ENCODE data around the gene PLIN3.
A peak's percentile ranks its signal among the peaks of the same experiment; 100 is the strongest.
"Not testable (repeated sequence)": the region's sequence is repeated elsewhere in the genome, so short reads cannot be mapped to it uniquely, and the experiment has no call there.

PLIN3 gene, protein sequence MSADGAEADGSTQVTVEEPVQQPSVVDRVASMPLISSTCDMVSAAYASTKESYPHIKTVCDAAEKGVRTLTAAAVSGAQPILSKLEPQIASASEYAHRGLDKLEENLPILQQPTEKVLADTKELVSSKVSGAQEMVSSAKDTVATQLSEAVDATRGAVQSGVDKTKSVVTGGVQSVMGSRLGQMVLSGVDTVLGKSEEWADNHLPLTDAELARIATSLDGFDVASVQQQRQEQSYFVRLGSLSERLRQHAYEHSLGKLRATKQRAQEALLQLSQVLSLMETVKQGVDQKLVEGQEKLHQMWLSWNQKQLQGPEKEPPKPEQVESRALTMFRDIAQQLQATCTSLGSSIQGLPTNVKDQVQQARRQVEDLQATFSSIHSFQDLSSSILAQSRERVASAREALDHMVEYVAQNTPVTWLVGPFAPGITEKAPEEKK
- total RNA-seq, result 17.6 to 23.4 (median 22.4) reads per million in 3 experiments

DNA sequence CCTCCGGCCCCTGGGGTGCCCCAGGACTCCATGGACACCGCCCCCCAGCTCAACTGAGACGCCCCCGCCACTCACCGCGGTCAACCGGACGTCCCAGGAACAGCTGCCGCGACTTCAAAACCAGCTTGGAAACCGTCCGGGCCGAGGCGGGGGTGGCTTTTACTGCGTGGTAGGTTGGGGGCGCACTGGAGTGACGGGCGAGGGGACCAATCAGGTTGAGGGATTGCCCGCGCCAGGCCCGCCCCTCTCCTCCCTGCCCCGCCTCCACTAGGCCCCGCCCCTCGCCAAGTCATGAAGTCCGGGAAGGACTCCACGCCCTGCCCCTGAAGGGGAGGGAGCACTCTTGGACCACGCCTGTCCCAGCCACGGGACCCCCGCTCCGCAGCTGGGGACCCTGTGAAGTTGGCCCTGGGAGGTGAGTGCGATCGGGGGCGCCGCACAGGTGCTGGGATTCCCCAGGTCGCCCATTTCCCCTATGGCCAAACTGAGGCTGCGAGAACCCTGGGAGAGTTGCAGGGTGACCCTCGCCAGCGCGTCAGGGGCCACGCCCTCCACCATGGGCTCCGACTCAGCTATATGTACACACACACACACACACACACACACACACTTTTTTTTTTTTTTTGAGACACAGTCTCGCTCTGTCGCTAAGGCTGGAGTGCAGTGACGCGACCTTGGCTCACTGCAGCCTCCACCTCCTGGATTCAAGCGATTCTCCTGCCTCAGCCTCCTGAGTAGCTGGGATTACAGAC lies at the start of gene PLIN3:
TSS of gene PLIN3 (minus strand) at position 134 of the 752 bp plus-strand sequence. CDS start 6,273 bp downstream, outside the sequence.
- peak; percentile 76 for DNase-seq

DNA sequence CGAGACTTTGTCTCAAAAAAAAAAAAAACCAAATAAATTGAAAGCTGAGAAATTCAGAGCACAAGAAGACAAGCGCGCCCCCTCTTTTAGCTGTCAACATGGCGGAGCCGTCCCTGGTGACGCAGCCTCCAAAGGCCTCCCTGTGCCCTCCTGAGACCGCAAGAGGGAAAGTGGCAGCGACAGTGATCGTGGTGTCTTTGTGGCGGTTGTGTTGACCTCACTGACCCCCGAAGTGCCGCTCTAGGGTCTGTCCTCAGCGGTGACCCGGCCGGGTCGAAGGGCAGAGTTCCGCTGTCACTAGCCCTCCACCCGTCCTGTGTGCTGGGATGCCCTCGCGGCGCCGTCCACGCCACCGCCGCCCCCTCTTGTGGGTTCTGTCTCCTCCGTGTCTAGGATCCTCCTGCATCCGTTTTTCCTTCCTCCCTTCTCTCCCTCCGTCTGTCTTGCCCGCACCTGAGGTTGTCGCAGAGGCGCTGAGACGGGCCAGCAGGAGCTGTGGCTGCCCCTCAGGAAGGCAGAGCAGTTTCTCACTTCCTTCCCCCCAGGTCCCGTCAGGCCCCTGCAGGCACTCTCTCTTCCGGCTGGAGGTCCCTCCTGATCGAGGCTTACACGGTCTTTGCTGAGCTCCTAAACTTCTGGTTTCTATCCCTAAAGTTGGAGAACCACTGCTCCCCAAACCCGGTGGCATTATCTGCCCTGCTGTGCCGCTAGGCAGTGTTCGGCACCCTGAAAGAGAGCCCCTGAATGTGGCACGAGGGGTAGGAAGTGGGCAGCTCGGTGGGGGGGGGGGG lies 49.0 kb upstream of the PLIN3 start:
- peak; percentile 31 for DNase-seq

DNA sequence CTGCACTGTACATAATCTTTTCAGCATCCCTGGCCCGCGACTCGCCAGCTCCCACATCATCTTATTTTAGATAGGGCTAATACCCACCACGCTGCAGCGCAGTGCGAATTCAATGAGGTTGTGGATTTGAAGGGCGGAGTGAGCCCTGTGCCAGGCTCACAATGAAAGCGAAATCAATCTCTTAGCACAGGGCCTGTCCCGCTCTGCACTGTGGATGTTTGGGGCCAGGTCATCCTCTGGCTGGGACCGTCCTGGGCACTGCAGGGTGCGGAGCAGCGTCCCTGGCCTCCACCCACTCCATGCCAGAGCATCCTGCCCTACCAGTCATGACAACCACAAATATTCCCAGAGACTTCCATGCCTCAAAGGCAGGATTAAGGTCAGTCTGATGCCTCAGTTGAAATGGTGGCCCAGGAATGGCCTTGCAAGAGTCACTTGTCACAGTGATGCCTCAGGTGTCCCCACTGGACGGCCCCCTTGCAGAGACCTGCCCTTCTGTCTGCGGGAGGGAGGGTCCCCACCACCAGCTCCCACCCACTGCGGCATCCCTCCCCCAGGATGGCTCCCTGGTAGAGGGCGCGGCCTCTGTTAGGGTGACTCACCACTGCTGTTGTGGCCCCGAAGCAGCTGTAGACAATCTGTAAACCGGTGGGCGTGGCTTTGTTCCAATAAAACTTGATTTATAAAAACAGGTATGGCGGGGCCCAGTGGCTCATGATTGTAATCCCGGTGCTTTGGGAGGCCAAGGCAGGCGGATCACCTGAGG lies 47.5 kb upstream of the PLIN3 start:
- DNase-seq, result peak; percentile 63

- peak; percentile 14 for DNase-seq
These were observed 46.7 kb upstream of the PLIN3 start for GRCh38 chr19:4913996-4914735.

GRCh38 chr19:4911786-4912672 lies 44.6 kb upstream of the PLIN3 start:
- peak; percentile 61 for DNase-seq

DNA sequence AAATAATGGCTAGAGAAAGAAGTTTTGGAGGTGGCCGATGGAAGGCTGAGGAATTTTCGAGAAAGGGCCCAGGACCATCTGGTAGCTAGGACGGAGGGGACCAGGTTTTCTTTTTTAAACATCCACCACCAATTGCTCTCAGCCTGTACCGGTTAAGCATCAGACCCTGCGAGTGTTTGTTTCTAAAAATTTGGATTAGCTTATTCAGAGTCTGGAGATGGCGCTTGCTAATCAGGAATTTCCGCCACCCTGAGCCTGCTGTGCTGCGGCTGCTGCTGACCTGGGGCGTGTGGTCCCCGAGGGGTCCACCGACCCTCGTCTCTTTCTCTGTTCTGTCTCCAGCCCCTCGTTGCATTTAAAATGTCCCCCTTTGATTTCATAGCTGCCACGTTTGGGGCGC lies 43.8 kb upstream of the PLIN3 start:
- no peak for DNase-seq

DNA sequence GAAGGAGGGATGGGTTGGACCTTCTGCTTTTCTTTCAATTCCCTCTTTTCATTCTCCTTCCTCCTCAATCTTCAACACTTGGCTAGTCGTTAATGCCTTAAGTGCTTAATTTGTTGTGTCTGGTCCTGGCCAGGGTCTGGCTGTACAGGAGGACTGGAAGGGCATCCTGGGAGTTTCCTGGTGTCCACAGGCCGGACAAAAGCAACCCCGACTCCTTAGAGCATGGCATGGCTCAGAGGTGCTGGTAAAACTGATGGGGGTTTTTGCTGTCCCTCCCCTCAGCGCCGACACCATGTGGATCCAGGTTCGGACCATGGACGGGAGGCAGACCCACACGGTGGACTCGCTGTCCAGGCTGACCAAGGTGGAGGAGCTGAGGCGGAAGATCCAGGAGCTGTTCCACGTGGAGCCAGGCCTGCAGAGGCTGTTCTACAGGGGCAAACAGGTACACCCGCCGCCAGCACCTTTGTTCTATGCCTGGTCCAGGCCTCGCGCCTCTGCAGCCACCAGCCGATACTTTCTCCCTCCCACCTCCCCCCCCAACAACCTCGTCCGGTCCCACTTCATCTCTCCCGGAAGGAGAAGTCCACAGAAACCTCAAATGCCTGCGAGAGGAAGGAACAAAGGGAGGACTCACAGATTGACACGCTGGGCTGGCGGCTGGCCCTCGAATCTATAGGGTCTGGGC lies 43.3 kb upstream of the PLIN3 start:
- no peak for DNase-seq

DNA sequence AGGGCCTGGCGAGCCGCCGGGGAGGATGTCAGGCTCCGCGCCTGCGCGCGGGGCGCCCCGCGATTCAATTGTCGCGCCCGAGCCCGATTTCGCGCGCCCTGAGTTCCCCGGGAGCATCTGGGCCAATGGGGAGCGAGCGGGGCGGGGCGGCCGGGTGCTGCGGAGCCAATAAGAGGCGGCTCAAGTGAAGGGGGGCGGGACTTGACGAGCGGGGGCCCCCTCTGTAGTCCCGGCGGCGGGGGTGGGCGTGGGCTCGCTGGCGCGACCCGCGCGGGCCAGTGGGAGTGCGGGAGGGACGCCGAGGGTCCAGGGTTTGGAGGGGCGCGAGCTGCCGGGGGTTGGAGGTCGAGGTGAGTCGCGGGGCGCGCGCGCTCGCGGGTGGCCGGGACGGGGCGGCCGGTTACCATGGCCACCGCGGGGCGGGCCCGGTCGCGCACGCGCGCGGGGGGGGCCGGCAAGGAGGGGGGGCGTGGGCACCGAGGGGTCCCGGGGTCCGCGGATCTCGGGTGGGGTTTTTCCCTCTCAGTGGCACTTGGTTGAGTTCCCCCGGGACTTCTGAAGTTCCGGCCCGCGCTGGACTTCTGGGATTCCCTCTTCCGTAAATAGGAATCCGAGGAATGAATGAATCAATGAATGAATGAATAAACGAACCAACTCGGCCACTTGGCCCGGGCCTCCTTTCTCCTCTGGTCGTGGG lies 42.6 kb upstream of the PLIN3 start:
- peak; percentile 90 for DNase-seq

GRCh38 chr19:4909156-4909896 lies 41.9 kb upstream of the PLIN3 start, which contains the start of gene UHRF1:
Gene UHRF1 (plus strand): TSS chr19:4909501. CDS start chr19:4910886, 1,385 bp downstream.
- DNase-seq, result no peak

GRCh38 chr19:4908781-4909155 lies 41.3 kb upstream of the PLIN3 start:
- no peak for DNase-seq

- no peak for DNase-seq
These were observed 40.9 kb upstream of the PLIN3 start for GRCh38 chr19:4908360-4908759.

DNA sequence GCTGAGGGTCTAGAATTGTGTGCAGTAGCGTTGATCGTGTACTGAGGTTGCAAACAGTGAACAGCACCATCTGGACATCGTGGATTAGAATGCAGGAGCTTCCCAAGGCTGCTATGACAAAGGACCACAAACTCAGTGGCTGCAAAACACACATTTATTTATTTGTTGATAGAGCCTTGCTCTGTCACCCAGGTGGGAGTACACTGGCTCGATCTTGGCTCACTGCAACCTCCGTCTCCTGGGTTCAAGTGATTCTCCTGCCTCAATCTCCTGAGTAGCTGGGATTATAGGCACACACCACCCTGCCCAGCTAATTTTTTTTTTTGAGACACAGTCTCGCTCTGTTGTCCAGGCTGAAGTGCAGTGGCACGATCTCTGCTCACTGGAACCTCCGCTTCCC lies 39.5 kb upstream of the PLIN3 start:
- no peak for DNase-seq

DNA sequence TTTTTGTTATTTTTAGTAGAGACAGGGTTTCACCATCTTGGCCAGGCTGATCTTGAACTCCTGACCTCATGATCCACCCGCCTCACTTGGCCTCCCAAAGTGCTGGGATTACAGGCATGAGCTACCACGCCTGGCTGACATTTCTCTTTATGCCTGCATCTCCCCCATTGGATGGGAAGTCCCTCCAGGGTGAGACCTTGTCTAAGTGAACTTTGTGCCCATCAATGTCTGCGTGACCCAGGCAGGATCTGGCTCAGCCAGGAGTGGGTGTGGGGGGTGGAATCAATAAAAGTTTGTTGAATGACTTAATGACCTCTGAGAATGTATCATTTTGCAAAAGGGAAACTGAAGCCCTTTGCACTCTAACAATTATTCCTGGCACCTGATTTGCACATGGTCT lies 37.0 kb upstream of the PLIN3 start:
- DNase-seq, result no peak

- DNase-seq, result no peak
These were observed 35.3 kb upstream of the PLIN3 start, which contains the start of gene ARRDC5 for GRCh38 chr19:4902796-4903195. Gene ARRDC5 (minus strand): TSS chr19:4902896. CDS start chr19:4902825, 71 bp downstream.

- not testable (repeated sequence) for DNase-seq
These were observed 33.4 kb upstream of the PLIN3 start for GRCh38 chr19:4900879-4901278.

GRCh38 chr19:4897146-4897545 lies 29.7 kb upstream of the PLIN3 start:
- DNase-seq, result no peak

GRCh38 chr19:4896372-4896771 lies 28.9 kb upstream of the PLIN3 start:
- DNase-seq, result no peak

- DNase-seq, result not testable (repeated sequence)
These were observed 25.5 kb upstream of the PLIN3 start for GRCh38 chr19:4892962-4893361.
